Measurements from ENCODE around the gene ZNF608. TPM values are rescaled to one million over a fixed set of nuclear protein-coding genes. Genes with fewer than 3 reads are reported as not detected.
A peak's percentile ranks its signal among the peaks of the same experiment; 100 is the strongest.

Gene ZNF608, protein sequence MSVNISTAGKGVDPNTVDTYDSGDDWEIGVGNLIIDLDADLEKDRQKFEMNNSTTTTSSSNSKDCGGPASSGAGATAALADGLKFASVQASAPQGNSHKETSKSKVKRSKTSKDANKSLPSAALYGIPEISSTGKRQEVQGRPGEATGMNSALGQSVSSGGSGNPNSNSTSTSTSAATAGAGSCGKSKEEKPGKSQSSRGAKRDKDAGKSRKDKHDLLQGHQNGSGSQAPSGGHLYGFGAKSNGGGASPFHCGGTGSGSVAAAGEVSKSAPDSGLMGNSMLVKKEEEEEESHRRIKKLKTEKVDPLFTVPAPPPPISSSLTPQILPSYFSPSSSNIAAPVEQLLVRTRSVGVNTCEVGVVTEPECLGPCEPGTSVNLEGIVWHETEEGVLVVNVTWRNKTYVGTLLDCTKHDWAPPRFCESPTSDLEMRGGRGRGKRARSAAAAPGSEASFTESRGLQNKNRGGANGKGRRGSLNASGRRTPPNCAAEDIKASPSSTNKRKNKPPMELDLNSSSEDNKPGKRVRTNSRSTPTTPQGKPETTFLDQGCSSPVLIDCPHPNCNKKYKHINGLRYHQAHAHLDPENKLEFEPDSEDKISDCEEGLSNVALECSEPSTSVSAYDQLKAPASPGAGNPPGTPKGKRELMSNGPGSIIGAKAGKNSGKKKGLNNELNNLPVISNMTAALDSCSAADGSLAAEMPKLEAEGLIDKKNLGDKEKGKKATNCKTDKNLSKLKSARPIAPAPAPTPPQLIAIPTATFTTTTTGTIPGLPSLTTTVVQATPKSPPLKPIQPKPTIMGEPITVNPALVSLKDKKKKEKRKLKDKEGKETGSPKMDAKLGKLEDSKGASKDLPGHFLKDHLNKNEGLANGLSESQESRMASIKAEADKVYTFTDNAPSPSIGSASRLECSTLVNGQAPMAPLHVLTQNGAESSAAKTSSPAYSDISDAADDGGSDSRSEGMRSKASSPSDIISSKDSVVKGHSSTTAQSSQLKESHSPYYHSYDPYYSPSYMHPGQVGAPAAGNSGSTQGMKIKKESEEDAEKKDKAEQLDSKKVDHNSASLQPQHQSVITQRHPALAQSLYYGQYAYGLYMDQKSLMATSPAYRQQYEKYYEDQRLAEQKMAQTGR (N-terminal part only)
- total RNA-seq = 106 TPM

GRCh38 chr5:124745928-124746915 is at the start of gene ZNF608:
TSS of gene ZNF608 (minus strand) at chr5:124746639. CDS start at chr5:124744989, 1,650 bp downstream.
- FAIRE-seq = no peak

GRCh38 chr5:124795829-124796228 is 49.4 kb upstream of the ZNF608 start:
- FAIRE-seq (no peak), DNase-seq (ENCODE audit: low spot score in 2 of 2) (no peak)

More at GRCh38 chr5:124745928-124746915, at the start of gene ZNF608:
- no peak for DNase-seq (ENCODE audit: low spot score in 2 of 2)

DNA sequence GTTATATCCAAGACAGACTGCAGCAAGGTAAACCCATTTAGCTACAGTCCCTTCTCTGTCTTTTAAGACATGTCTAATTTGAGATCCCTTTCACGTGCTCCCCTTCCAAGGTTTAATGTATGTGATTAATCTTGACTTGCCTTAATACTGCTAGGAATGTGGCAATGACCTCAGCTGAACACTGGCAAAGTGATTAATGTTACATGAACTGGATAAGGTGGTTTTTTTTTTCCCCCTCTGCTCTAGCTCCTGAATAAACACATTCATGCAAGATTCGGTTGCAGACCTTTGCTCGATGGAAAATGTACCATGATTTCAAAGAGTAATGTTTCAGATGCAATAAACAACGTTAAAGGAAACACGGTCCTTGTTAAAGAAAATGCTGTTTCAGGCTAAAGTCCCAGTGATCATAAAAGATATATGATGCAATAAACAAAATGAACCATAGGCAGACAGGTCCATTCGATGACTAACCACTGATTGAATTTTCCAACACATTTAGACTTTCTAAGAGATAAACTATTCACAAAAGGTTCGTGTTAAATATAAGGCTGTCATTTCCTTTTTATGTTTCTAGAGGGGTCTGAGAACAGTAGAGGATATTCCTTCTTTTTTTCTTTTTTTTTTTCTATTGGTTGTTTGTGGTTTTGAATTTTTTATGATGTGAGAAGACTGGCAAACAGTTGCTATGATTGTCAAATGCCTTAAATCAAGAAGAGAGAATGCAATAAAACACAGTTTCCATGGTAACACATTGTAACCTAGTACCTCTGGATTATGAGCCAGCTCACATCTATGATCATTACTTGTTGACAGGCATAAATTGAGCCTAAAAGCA is 44.7 kb upstream of the ZNF608 start:
- FAIRE-seq (no peak), DNase-seq (ENCODE audit: low spot score in 2 of 2) (no peak)

DNA sequence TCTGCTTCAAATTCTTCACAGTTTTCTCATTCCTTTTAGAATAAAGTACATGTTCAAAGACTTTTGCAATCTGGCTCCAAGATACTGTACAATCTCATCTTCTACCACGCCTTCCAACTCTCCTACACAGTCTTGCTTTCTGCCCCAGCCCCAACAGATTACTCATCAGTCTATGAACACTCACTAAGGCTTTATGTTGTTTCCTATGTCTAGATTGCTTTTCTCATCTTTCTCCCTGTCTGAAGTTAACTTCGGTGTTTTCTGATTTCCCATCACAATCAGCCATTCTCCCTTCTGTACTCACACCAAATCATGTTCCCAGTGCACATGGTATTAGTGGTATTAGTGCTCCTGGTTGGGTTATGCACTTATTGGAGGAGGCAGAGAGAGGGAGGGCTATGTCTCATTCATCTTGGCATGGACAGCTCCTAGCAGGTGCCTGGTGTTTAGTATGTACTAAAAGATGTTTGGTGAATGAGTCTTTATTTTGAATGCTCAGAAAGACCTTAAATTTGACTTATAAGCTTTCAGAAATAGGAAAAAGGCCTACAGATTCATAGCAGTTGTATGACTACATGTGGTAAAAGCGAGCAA is 44.0 kb upstream of the ZNF608 start:
- FAIRE-seq (no peak), DNase-seq (ENCODE audit: low spot score in 2 of 2) (no peak)

DNA sequence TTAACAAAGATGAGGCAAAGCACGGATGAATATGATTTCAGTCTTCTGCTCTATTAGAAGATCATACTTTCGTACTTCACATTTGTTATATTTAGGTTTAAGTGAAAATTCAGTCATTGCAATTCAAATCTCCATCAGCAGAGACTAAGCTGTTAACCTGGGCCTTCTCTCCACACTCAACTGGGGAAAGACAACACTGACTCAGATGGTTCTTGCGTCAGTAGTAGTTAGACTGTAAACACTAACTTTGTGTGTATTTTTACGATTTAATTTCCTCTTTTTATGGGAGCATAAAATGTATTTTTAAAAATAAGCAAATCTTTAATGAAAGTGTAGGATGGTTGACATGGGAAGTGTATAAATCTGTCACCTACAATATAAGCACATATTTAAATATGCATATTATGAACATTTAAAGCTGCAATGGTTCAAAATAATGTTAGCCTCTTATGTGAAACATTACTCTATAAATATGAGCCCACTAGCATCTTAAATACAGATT is 42.7 kb upstream of the ZNF608 start:
- no peak for FAIRE-seq
- no peak for DNase-seq (ENCODE audit: low spot score in 2 of 2)

DNA sequence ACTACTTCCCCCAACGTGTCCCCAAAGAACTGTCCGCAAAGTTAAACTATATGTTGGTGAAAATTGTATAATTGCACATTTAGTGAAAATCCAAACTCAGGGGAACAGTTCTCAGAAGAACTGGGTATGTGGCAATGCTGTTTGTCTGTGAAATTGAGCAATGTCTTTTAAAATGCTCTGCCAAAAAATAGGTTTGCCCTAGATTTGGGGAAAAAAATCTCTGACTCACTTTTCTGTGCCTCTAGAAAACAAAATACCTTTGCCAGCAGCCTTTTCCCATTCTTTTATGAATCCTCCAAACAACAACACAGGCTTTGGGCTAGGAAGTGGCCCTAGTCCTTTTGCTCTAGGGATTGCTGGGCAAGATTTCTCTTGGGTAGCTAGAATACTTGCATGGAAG is 37.4 kb upstream of the ZNF608 start:
- DNase-seq (ENCODE audit: low spot score in 2 of 2) (no peak), FAIRE-seq (no peak)

DNA sequence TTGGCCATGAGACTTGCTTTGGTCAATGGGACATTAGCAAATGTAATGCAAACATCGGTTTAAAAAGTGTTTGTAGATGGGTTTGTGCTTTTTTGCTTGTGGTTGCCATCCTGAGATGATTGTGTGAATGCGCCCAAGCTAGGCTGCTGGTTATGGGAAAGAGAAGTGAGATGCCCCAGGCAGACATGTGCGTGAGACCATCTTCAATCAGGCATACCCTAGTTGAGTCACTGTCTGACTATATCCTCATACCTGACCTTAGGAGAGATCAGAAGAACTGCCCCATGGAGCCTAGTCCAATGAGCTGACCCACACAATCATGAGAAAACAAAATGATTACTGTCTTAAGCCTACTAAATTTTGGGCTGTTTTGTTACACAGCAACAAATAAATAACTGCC is 36.8 kb upstream of the ZNF608 start:
- no peak for DNase-seq (ENCODE audit: low spot score in 2 of 2)
- no peak for FAIRE-seq

DNA sequence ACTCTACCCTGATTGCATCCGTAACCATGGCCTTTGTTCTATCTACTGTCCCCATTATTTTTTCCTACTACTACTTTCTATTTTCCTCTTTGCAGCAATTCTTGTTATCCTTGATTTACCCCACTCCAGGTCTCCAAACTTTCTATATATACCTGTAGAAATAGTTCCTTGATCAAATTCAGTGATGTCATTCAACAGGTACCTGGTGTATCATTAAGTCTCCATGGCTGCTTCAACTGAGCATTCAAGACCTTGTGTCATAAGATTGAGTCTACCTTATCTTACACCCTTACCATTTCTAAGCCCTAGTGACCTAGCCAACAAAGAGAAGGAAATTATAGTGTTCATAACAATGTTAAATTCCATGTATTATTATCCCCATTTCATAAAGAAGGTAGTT is 35.8 kb upstream of the ZNF608 start:
- no peak for DNase-seq (ENCODE audit: low spot score in 2 of 2)
- FAIRE-seq = no peak

DNA sequence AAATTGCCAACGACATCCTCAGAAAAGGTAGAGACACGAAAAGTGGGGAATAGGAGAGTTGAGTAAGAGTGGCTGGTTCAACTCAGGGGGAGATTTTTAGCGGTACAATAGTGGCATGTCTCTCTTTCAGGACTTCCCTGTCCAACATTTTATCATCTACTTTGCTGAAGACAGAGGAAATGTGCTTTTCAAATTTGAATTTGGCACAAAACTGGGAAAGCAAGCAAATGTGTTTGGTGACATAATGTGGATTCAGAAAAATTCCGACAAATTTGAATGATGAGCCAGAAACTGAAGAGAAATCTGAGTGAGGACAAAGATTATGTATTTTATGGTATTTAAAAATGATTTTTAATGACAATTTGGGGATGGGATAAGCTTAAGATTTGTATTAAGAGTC is 33.6 kb upstream of the ZNF608 start:
- DNase-seq (ENCODE audit: low spot score in 2 of 2) = no peak
- no peak for FAIRE-seq

GRCh38 chr5:124773315-124774311 is 27.2 kb upstream of the ZNF608 start:
- peak; percentile 73 for FAIRE-seq
- no peak for DNase-seq (ENCODE audit: low spot score in 2 of 2)

DNA sequence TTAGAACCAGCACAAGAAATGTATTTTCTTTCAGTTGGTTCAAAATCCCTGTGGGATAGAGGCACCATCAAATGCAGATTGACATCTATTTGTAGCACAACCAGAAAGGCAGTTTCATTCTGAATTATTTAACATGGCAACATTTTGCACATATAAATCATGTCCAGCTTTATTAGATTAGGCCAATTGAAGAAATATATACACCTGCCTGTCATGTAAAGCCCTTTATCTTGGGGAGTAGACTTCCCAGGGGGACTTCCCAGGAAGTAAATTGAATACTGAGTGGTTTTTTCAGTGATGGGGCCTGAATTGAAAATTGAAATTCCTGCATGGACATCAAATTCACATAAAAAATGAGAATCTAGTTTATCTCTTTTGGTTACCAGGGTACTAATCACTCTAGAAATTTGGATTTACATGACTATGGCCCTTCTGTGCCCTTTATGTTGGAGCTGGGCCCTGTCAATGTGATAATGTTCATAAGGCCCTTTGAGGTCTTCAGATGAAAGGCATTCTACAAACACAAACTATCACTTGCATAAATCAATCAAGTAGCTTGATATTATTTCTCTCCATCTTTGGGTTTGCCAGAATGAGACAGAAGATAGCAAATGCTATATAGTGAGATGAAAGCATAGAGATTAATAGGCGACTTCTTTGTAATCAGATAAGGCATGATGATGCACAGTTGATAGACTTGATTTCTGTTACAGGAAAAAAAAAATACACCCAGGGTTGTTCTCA is 26.2 kb upstream of the ZNF608 start:
- no peak for FAIRE-seq

GRCh38 chr5:124771761-124772160 is 25.3 kb upstream of the ZNF608 start:
- FAIRE-seq (no peak), DNase-seq (ENCODE audit: low spot score in 2 of 2) (no peak)

More for the DNA sequence above, 26.2 kb upstream of the ZNF608 start:
- DNase-seq (ENCODE audit: low spot score in 2 of 2) = no peak

DNA sequence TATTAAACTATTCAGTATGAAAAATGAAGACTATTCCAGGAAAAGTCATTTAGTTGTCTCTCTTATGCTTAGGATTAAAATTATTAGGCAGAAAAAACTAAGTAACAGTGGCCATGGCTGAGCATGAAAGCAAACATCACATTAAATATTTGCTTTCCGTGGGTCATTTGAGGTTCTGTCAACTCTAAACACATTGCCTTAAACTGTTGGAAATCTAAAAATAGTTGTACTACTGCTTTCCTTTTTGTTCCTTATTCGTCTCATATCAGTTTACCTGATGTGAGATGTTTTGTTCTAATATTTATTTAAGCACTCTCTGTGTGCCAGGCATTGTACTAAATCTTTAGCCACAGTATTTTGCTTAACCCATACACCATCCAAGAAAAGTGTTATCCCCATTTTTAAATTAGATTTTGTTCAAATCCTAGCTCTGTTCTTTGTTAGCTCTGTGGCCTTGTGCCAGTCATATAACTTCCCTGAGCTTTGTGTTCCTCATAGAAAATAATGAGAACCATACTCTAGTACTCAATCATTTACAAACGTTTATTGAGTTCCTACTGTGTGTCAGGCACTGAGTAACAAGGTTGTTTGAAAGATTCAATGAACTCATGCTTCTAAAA is 18.7 kb upstream of the ZNF608 start:
- no peak for FAIRE-seq

DNA sequence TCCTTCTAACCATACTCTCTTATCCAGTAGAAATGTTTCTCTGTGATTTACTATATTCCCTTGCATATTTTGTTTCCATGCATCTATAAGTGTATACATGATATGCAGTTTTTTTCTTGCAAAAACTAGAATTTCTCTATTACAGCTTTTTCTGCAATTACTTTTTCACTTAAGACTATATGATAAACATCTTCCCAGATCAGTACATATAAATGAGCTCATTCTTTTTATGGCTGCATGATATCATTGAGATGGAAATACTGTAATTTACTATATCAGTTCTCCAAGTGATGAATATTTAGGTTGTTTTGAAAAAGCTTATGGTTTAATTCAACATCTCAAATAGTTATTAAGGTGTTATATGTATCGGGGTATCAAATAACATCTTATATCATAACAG is 18.1 kb upstream of the ZNF608 start:
- DNase-seq (ENCODE audit: low spot score in 2 of 2) (no peak), FAIRE-seq (no peak)

More for the DNA sequence above, 18.7 kb upstream of the ZNF608 start:
- no peak for DNase-seq (ENCODE audit: low spot score in 2 of 2)

DNA sequence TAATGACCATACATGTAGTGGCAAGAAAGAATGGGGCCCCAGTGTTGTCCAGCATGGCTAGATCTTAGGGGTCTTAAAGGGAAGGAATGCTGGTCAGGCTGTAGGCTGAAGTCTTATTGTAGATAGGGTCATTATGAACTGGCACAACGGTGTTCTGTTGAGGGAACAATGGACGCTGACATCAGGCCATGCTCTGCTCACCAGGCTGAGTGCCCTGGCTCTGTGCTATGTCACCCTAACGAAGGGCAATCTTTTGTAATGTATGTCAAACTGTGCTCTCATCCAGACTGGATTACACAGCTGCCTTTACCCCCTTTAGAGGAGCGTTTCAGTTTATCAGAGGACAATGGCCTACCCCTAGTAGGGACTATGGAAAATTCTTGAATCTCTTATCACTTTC is 14.6 kb upstream of the ZNF608 start:
- no peak for FAIRE-seq
- DNase-seq (ENCODE audit: low spot score in 2 of 2) = no peak

- no peak for DNase-seq (ENCODE audit: low spot score in 2 of 2)
- no peak for FAIRE-seq
Observed at GRCh38 chr5:124760608-124761007, 14.2 kb upstream of the ZNF608 start.

Data from frontal cortex (tissue), 4 donors.